SK-N-MC (cell line): Measurements from ENCODE around the gene KCNH4.

Experiments used
- EZH2 ChIP-seq: fragments of 200-600 bp; sonication (generic); IDR thresholded peaks from one replicate; pipeline ENCODE4 v1.6.1; 2017; ENCODE audit warnings: antibody characterized with exemption
- FOXP2 ChIP-seq: optimal IDR thresholded peaks from 2 replicates; pipeline ENCODE3; 2011; ENCODE audit warnings: mild to moderate bottlenecking, moderate library complexity; ENCODE audit not compliant: insufficient read depth; ENCODE audit errors: extremely low read length, control extremely low read depth
- POLR2AphosphoS5 ChIP-seq: IDR thresholded peaks from 2 replicates; pipeline ENCODE4 v1.6.1; 2012; ENCODE audit warnings: mild to moderate bottlenecking, low read depth, low read length, borderline replicate concordance

GRCh38 chr17:42225646-42226045, 44.7 kb upstream of the KCNH4 start:
- no peak for TF ChIP-seq EZH2
- TF ChIP-seq POLR2AphosphoS5 = no peak
- TF ChIP-seq FOXP2 = no peak
